Stimulated activated naive B cell treated with anti-CD40 and anti-IgM and Interleukin-4, amounts not matched to agents 10 μg/mL and 1 μg/mL and 100 μg/mL, for 72 hours (primary cell): ENCODE data around the gene SLC39A9.
A peak's percentile ranks its signal among the peaks of the same experiment; 100 is the strongest.
"Not testable (repeated sequence)": the region's sequence is repeated elsewhere in the genome, so short reads cannot be mapped to it uniquely, and the experiment has no call there.

ENCODE experiments used
- ATAC-seq, 2 donors: fragments of 150-1000 bp; cut with Tn5 transposase; replicated peaks; 2 replicates each; pipeline ENCODE4 v1.10.0; 2021; ENCODE audit warnings: moderate library complexity in 1 of 2
- DNase-seq: peaks from one replicate; pipeline ENCODE4 v3.0.0; 2021
- H3K27ac Mint-ChIP-seq: one replicate; pipeline ENCODE4 v1.8.0; 2022; ENCODE audit warnings: mild to moderate bottlenecking, mixed read lengths
- H3K27me3 Mint-ChIP-seq, 2 donors: one replicate each; pipeline ENCODE4 v1.8.0; 2022; ENCODE audit warnings: mixed read lengths in 2 of 2
- H3K36me3 Mint-ChIP-seq, 2 donors: one replicate each; pipeline ENCODE4 v1.8.0; 2022; ENCODE audit warnings: mixed read lengths in 2 of 2, mild to moderate bottlenecking in 1 of 2
- H3K4me1 Mint-ChIP-seq, 2 donors: one replicate each; pipeline ENCODE4 v1.8.0; 2022; ENCODE audit warnings: mixed read lengths in 2 of 2, mild to moderate bottlenecking in 1 of 2
- H3K4me3 Mint-ChIP-seq, 2 donors: one replicate each; pipeline ENCODE4 v1.8.0; 2022; ENCODE audit warnings: mild to moderate bottlenecking in 2 of 2, mixed read lengths in 2 of 2, moderate library complexity in 1 of 2
- H3K9me3 Mint-ChIP-seq, 2 donors: one replicate each; pipeline ENCODE4 v1.8.0; 2022; ENCODE audit warnings: mixed read lengths in 2 of 2, mild to moderate bottlenecking in 1 of 2

The SLC39A9 gene

DNA sequence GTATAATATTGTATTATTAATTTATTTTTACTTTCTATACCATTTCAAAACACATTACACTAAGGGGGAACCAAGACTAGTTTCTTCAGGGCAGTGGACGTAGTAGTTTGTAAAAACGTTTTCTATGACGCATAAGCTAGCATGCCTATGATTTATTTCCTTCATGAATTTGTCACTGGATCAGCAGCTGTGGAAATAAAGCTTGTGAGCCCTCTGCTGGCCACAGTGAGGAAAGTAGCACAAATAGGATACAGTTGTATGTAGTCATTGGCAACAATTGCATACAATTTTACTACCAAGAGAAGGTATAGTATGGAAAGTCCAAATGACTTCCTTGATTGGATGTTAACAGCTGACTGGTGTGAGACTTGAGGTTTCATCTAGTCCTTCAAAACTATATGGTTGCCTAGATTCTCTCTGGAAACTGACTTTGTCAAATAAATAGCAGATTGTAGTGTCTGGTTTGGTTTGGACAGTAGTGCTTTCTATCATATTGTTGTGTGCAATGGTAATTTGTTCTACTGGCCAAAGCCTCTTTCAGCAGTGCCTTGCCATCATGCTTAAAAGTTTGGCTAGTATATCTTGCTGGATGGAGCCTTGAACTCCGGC is 61.7 kb downstream of the SLC39A9 start:
- H3K4me3 Mint-ChIP-seq: no peak overlapping the region

DNA sequence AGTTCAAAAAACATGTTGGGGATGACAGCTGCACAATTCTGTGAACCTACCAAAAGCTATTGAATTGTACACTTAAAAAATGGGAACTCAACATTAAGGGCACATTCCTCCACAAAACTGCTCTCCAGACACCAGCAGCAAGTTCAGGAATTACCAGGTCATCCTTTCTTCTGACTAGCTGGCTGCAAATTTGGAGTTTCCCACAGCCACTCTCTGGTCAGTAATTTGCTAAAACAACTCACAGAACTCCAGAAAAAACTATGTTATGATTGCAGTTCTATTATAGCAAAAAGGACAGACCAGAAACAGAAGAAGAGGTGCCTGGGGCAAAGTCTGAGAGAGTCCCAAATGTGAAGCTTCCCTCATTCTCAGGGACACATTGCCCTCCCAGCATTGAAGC is 65.9 kb downstream of the SLC39A9 start:
- Mint-ChIP-seq H3K9me3 (no peaks in the 10 kb centered on the region), H3K4me1 (no peaks in the 10 kb centered on the region), H3K4me3 (no peak overlapping the region), H3K27me3 (no peaks in the 10 kb centered on the region), H3K27ac (no peak overlapping the region), H3K36me3 (peaks cover 13 to 27% of the 10 kb centered on the region in 2 donors)
- DNase-seq (no peak), ATAC-seq (no peak)

More for the DNA sequence above, 61.7 kb downstream of the SLC39A9 start:
- Mint-ChIP-seq H3K36me3 (peaks cover 26 to 41% of the 10 kb centered on the region in 2 donors), H3K27ac (no peak overlapping the region), H3K27me3 (no peaks in the 10 kb centered on the region), H3K4me1 (no peaks in the 10 kb centered on the region), H3K9me3 (no peaks in the 10 kb centered on the region)
- DNase-seq (peak; percentile 51), ATAC-seq (peak; percentile 97 to 98)

DNA sequence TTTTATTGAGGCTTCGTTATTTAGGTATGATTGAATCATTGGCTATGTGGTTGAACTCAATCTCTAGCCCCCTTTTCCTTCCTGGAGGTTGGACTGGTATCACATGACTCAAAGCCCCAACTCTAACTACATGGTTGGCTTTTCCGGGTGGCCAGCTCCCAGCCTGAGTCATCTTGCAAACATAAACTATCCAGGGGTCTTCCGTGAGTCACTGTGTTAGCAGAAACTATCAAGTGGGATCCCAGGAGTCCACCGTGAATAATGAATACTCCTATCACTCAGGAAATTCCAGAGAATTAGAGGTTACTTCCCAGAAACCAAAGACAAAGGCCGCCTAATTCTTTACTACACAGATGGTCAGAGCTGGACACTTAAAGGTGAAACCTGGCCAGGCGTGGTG is 66.3 kb downstream of the SLC39A9 start:
- no peaks in the 10 kb centered on the region for H3K4me1 Mint-ChIP-seq
- no peak for ATAC-seq
- H3K27ac Mint-ChIP-seq: no peak overlapping the region
- no peaks in the 10 kb centered on the region for H3K27me3 Mint-ChIP-seq
- no peak overlapping the region for H3K4me3 Mint-ChIP-seq
- no peak for DNase-seq
- peaks cover 11 to 23% of the 10 kb centered on the region in 2 donors for H3K36me3 Mint-ChIP-seq
- H3K9me3 Mint-ChIP-seq: no peaks in the 10 kb centered on the region

GRCh38 chr14:69468949-69469348 is 70.5 kb downstream of the SLC39A9 start:
- no peak for ATAC-seq
- Mint-ChIP-seq H3K4me3 (no peak overlapping the region), H3K9me3 (no peaks in the 10 kb centered on the region), H3K27me3 (peaks cover 0 to 5% of the 10 kb centered on the region in 2 donors), H3K36me3 (peaks cover 7 to 12% of the 10 kb centered on the region in 2 donors), H3K4me1 (peaks cover 0 to 2% of the 10 kb centered on the region in 2 donors), H3K27ac (no peak overlapping the region)
- DNase-seq: no peak

DNA sequence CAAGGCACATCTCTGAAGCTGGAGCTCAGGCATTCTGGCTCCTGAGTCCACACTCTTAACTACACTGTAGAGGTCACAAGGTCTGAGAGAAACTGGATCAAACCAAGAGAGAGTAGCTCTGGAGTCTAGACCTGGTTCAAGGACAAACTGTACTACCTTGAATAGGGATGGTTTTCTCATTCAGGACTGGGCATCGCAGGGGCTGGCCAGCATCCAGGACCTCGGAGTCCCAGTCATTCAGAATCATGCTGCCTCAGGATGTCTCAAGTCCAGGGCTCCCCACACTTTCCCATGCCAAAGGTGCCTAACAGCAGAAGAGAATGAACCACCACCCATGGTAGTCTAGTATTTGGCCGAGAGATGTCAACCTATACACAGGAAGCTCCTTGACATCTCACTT is 72.9 kb downstream of the SLC39A9 start:
- no peak overlapping the region for H3K4me3 Mint-ChIP-seq
- no peak for ATAC-seq
- peaks cover 7% of the 10 kb centered on the region in 2 donors for H3K4me1 Mint-ChIP-seq
- peaks cover 5 to 22% of the 10 kb centered on the region in 2 donors for H3K27me3 Mint-ChIP-seq
- peaks cover 5 to 10% of the 10 kb centered on the region in 2 donors for H3K36me3 Mint-ChIP-seq
- H3K27ac Mint-ChIP-seq: no peak overlapping the region
- H3K9me3 Mint-ChIP-seq: peaks cover under 1 to 1% of the 10 kb centered on the region in 2 donors
- no peak for DNase-seq

DNA sequence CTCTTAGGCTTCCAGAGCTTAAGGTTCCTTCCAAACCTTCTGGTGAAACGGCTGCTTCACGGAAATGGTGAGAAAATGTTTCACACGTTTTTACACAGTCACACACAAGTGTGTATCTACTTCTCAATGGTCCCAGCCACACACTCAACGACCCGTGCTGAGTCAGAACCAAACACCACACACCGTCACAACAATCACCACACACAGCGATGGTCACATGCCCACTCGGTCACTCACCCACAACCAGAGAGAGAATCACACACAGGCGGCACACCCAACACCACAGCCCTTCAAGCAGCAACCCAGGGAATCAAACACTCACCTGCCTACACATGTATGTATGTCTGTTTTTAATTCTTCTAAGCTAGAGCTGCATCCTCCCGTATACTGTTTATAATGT is 73.4 kb downstream of the SLC39A9 start:
- Mint-ChIP-seq H3K27ac (no peak overlapping the region), H3K27me3 (peaks cover 8 to 26% of the 10 kb centered on the region in 2 donors), H3K9me3 (peaks cover 2 to 4% of the 10 kb centered on the region in 2 donors), H3K4me3 (no peak overlapping the region), H3K36me3 (peaks cover 5 to 13% of the 10 kb centered on the region in 2 donors), H3K4me1 (peaks cover 7% of the 10 kb centered on the region in 2 donors)
- no peak for DNase-seq
- ATAC-seq: no peak

- Mint-ChIP-seq H3K27me3 (peaks cover 16 to 32% of the 10 kb centered on the region in 2 donors), H3K9me3 (peaks cover 2 to 4% of the 10 kb centered on the region in 2 donors), H3K4me1 (peaks cover 7% of the 10 kb centered on the region in 2 donors), H3K36me3 (peaks cover 5 to 13% of the 10 kb centered on the region in 2 donors), H3K27ac (no peak overlapping the region), H3K4me3 (no peak overlapping the region)
- DNase-seq: no peak
- no peak for ATAC-seq
Measured at GRCh38 chr14:69473260-69473659, 74.8 kb downstream of the SLC39A9 start.

DNA sequence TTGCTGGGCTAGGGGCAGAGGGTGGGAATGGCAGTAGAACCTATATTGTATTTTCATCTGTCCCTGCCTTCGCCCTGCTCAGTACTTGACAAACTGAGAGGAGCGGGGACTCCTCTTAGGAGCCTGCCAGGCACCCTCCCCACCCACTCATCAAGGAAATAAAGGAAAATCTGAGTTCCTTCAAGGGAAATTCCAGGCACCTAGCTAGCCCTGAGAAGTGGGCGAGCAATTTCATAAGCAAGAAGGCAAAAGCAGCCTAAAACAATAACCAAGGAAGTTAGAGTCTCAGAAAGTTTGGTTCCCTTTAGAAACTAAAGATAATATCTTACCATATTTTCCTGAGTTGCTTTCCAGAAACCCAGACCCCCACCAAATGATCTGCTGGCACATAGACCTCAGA is 75.5 kb downstream of the SLC39A9 start:
- Mint-ChIP-seq H3K9me3 (peaks cover 2 to 4% of the 10 kb centered on the region in 2 donors), H3K36me3 (peaks cover 12 to 13% of the 10 kb centered on the region in 2 donors), H3K27me3 (peaks cover 20 to 38% of the 10 kb centered on the region in 2 donors), H3K4me3 (no peak overlapping the region), H3K4me1 (peaks cover 7% of the 10 kb centered on the region in 2 donors), H3K27ac (no peak overlapping the region)
- ATAC-seq (no peak), DNase-seq (no peak)

- DNase-seq (no peak), ATAC-seq (peak; percentile 73 to 75)
- Mint-ChIP-seq H3K36me3 (peaks cover 12 to 13% of the 10 kb centered on the region in 2 donors), H3K27me3 (peaks cover 30 to 49% of the 10 kb centered on the region in 2 donors), H3K9me3 (peaks cover 2 to 4% of the 10 kb centered on the region in 2 donors), H3K4me3 (no peak overlapping the region), H3K4me1 (peaks cover 7% of the 10 kb centered on the region in 2 donors), H3K27ac (no peak overlapping the region)
Measured at GRCh38 chr14:69475194-69475818, 76.8 kb downstream of the SLC39A9 start.

DNA sequence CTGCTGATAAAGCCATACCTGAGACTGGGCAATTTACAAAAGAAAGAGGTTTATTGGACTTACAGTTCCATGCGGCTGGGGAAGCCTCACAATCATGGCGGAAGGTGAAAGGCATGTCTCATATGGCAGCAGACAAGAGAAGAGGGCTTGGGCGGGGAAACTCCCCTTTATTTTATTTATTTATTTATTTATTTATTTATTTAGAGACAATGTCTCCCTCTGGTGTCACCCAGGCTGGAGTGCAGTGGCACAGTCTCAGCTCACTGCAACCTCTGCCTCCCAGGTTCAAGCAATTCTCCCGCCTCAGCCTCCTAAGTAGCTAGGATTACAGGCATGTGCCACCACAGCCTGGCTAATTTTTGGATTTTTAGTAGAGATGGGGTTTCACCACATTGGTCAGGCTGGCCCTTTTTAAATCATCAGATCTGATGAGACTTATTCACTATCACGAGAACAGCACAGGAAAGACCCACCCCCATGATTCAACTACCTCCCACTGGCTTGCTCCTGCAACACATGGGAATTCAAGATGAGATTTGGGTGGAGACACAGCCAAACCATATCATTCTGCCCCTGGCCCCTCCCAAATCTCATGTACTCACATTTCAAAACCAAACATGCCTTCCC is 78.4 kb downstream of the SLC39A9 start:
- Mint-ChIP-seq H3K27ac (peak overlapping the region; percentile 63), H3K36me3 (peaks cover 10 to 11% of the 10 kb centered on the region in 2 donors), H3K27me3 (peaks cover 30 to 49% of the 10 kb centered on the region in 2 donors)
- ATAC-seq, H3K4me3 Mint-ChIP-seq, H3K9me3 Mint-ChIP-seq, H3K4me1 Mint-ChIP-seq, DNase-seq: not testable (repeated sequence)

- not testable (repeated sequence) for H3K4me3 Mint-ChIP-seq, H3K36me3 Mint-ChIP-seq, DNase-seq, H3K9me3 Mint-ChIP-seq, H3K27ac Mint-ChIP-seq, ATAC-seq
- H3K4me1 Mint-ChIP-seq: peaks cover 14 to 17% of the 10 kb centered on the region in 2 donors
- H3K27me3 Mint-ChIP-seq: peaks cover 32 to 53% of the 10 kb centered on the region in 2 donors
Measured at GRCh38 chr14:69478055-69478454, 79.6 kb downstream of the SLC39A9 start.

GRCh38 chr14:69479696-69480095 is 81.2 kb downstream of the SLC39A9 start:
- Mint-ChIP-seq H3K9me3 (peaks cover 2 to 4% of the 10 kb centered on the region in 2 donors), H3K27me3 (peaks cover 41 to 65% of the 10 kb centered on the region in 2 donors), H3K36me3 (peaks cover 3 to 7% of the 10 kb centered on the region in 2 donors), H3K4me3 (no peak overlapping the region), H3K4me1 (peaks cover 16 to 22% of the 10 kb centered on the region in 2 donors), H3K27ac (no peak overlapping the region)
- ATAC-seq (no peak), DNase-seq (no peak)

DNA sequence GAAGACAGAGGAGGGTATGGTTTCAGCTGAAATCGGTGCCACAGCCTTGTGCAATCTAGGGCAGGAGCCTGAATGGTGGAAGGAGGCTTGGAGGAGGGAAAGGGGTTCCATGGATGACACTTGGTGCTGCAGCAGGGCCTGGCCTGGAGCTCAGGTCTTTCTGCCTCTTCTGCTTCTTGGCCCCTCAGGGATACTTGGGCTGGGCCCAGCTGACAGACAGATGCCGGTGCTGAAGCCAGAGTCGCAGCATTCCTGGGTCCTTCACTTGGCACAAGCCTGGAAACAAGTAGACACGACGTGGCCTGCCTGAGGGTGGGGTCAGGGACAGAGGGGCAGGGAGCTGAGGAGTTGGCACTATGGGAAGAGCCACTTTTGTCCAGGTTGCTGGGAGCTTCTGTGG is 81.6 kb downstream of the SLC39A9 start:
- H3K4me3 Mint-ChIP-seq: no peak overlapping the region
- DNase-seq (no peak), ATAC-seq (no peak)
- peaks cover 16 to 21% of the 10 kb centered on the region in 2 donors for H3K4me1 Mint-ChIP-seq
- peaks cover 42 to 66% of the 10 kb centered on the region in 2 donors for H3K27me3 Mint-ChIP-seq
- no peak overlapping the region for H3K27ac Mint-ChIP-seq
- H3K36me3 Mint-ChIP-seq: peaks cover 3 to 7% of the 10 kb centered on the region in 2 donors
- H3K9me3 Mint-ChIP-seq: peaks cover 2 to 4% of the 10 kb centered on the region in 2 donors

GRCh38 chr14:69481815-69482568 is 83.5 kb downstream of the SLC39A9 start:
- Mint-ChIP-seq H3K36me3 (peaks cover 0 to 7% of the 10 kb centered on the region in 2 donors), H3K9me3 (no peaks in the 10 kb centered on the region), H3K4me1 (peaks cover 11 to 16% of the 10 kb centered on the region in 2 donors), H3K27me3 (peaks cover 52 to 68% of the 10 kb centered on the region in 2 donors), H3K27ac (no peak overlapping the region), H3K4me3 (no peak overlapping the region)
- ATAC-seq (peak; percentile 80 to 83), DNase-seq (no peak)
